ENCODE data around the gene MIF4GD. TPM values are rescaled to one million over a fixed set of nuclear protein-coding genes. Genes with fewer than 3 reads are reported as not detected.
"Not testable (repeated sequence)": the region's sequence is repeated elsewhere in the genome, so short reads cannot be mapped to it uniquely, and the experiment has no call there.

MIF4GD gene
- total RNA-seq, 2 experiments from 2014 or later, result 50.2 to 57.2 TPM

GRCh38 chr17:75288359-75288758 is 17.3 kb upstream of the MIF4GD start:
- Mint-ChIP-seq H3K9me3 (no peaks in the 10 kb centered on the region), H3K36me3 (peaks cover 28% of the 10 kb centered on the region), H3K4me1 (ENCODE audit: low read depth) (peaks cover 20% of the 10 kb centered on the region), H3K27ac (peak overlapping the region; percentile 100), H3K4me3 (peak overlapping the region; percentile 96), H3K27me3 (no peaks in the 10 kb centered on the region)
- intact Hi-C loops (cut with micrococcal nuclease), result loop anchor here (5.0 kb wide), 2 partner anchors 106 to 229 kb away; partner anchors contain the start of genes CASKIN2, SUMO2 and TSEN54
- DNase-seq, result no peak
- POLR2A ChIA-PET, result interaction anchor here (0.9 to 2.8 kb wide), 12 partner anchors 9 to 415 kb away, joined by 3 to 40 read pairs (median 4); partner anchors contain the start of genes FDXR, GGA3, GRB2 and MIF4GD
- CTCF ChIA-PET, result interaction anchor here (1.0 to 2.9 kb wide), 11 partner anchors 9 to 327 kb away, joined by 4 to 56 read pairs (median 7); partner anchors contain the start of genes GGA3, MIF4GD, MRPS7 and TSEN54

- H3K27ac Mint-ChIP-seq, result no peak overlapping the region
- CTCF ChIA-PET, result no interaction called here
- intact Hi-C loops (cut with micrococcal nuclease), result loop anchor here (5.0 kb wide), 2 partner anchors 105 to 230 kb away; partner anchors contain the start of genes CASKIN2, SUMO2 and TSEN54
Observed at GRCh38 chr17:75287221-75287620, 16.2 kb upstream of the MIF4GD start.

GRCh38 chr17:75285123-75285522 is 14.1 kb upstream of the MIF4GD start:
- H3K27ac Mint-ChIP-seq, result no peak overlapping the region

More at GRCh38 chr17:75287221-75287620, 16.2 kb upstream of the MIF4GD start:
- POLR2A ChIA-PET, result no interaction called here
- no peak for DNase-seq
- Mint-ChIP-seq H3K4me3 (peak overlapping the region; percentile 8), H3K27me3 (no peaks in the 10 kb centered on the region), H3K36me3 (peaks cover 30% of the 10 kb centered on the region), H3K9me3 (no peaks in the 10 kb centered on the region), H3K4me1 (ENCODE audit: low read depth) (peaks cover 20% of the 10 kb centered on the region)

GRCh38 chr17:75280189-75280588 is 9.2 kb upstream of the MIF4GD start:
- CTCF ChIA-PET; intact Hi-C loops (cut with micrococcal nuclease); H3K27me3 Mint-ChIP-seq; POLR2A ChIA-PET; DNase-seq; H3K9me3 Mint-ChIP-seq; H3K4me3 Mint-ChIP-seq; H3K27ac Mint-ChIP-seq; H3K4me1 Mint-ChIP-seq (ENCODE audit: low read depth): not testable (repeated sequence)
- peaks cover 25% of the 10 kb centered on the region for H3K36me3 Mint-ChIP-seq

More at GRCh38 chr17:75285123-75285522, 14.1 kb upstream of the MIF4GD start:
- no peak for DNase-seq
- Mint-ChIP-seq H3K9me3 (no peaks in the 10 kb centered on the region), H3K4me1 (ENCODE audit: low read depth) (peaks cover 17% of the 10 kb centered on the region), H3K27me3 (no peaks in the 10 kb centered on the region), H3K4me3 (no peak overlapping the region), H3K36me3 (peaks cover 36% of the 10 kb centered on the region)
- ChIA-PET CTCF (interaction anchor here (0.5 to 2.6 kb wide), 3 partner anchors 15 to 348 kb away, joined by 3 to 10 read pairs (median 4); partner anchors contain the start of gene MIF4GD), POLR2A (interaction anchor here (0.6 kb wide), 1 partner anchor 24 kb away, joined by 3 read pairs; the partner anchor contains the start of gene GGA3)
- intact Hi-C loops (cut with micrococcal nuclease), result loop anchor here (5.0 kb wide), 2 partner anchors 103 to 232 kb away; partner anchors contain the start of genes CASKIN2, SUMO2 and TSEN54

- intact Hi-C loops (cut with micrococcal nuclease), result no loop called here
- peaks cover 6% of the 10 kb centered on the region for H3K4me1 Mint-ChIP-seq (ENCODE audit: low read depth)
- CTCF ChIA-PET, result interaction anchor here (1.0 to 1.4 kb wide), 4 partner anchors 12 to 47 kb away, joined by 3 to 6 read pairs (median 4); partner anchors contain the start of genes GGA3, MRPS7 and SLC25A19
- DNase-seq, result no peak
- H3K36me3 Mint-ChIP-seq, result peaks cover 17% of the 10 kb centered on the region
- no peak overlapping the region for H3K4me3 Mint-ChIP-seq
- H3K27me3 Mint-ChIP-seq, result no peaks in the 10 kb centered on the region
- no peaks in the 10 kb centered on the region for H3K9me3 Mint-ChIP-seq
- H3K27ac Mint-ChIP-seq, result no peak overlapping the region
- POLR2A ChIA-PET, result interaction anchor here (1.0 to 1.1 kb wide), 2 partner anchors 11 to 12 kb away, joined by 3 to 4 read pairs; partner anchors contain the start of gene SLC25A19
Observed at GRCh38 chr17:75277664-75278071, 6.6 kb upstream of the MIF4GD start.

GRCh38 chr17:75273977-75274708 is 3.1 kb upstream of the MIF4GD start:
- H3K27ac Mint-ChIP-seq, result no peak overlapping the region
- POLR2A ChIA-PET, result interaction anchor here (0.8 to 1.5 kb wide), 4 partner anchors 12 to 23 kb away, joined by 3 to 7 read pairs (median 4); partner anchors contain the start of genes GGA3, MRPS7 and SLC25A19
- DNase-seq, result no peak
- H3K27me3 Mint-ChIP-seq, result no peaks in the 10 kb centered on the region
- intact Hi-C loops (cut with micrococcal nuclease), result loop anchor here (5.0 kb wide), 1 partner anchor 243 kb away; the partner anchor contains the start of genes CASKIN2 and TSEN54
- peaks cover 21% of the 10 kb centered on the region for H3K4me1 Mint-ChIP-seq (ENCODE audit: low read depth)
- CTCF ChIA-PET, result interaction anchor here (1.1 to 6.8 kb wide), 4 partner anchors 15 to 182 kb away, joined by 3 to 41 read pairs (median 6); partner anchors contain the start of gene SLC25A19
- peaks cover 17% of the 10 kb centered on the region for H3K36me3 Mint-ChIP-seq
- H3K9me3 Mint-ChIP-seq, result no peaks in the 10 kb centered on the region
- H3K4me3 Mint-ChIP-seq, result no peak overlapping the region

GRCh38 chr17:75272848-75273184 is 1.8 kb upstream of the MIF4GD start:
- H3K27ac Mint-ChIP-seq, result peak overlapping the region; percentile 63
- H3K9me3 Mint-ChIP-seq, result no peaks in the 10 kb centered on the region
- peak overlapping the region; percentile 75 for H3K4me3 Mint-ChIP-seq
- peaks cover 15% of the 10 kb centered on the region for H3K36me3 Mint-ChIP-seq
- intact Hi-C loops (cut with micrococcal nuclease), result loop anchor here (5.0 kb wide), 1 partner anchor 244 kb away; the partner anchor contains the start of genes CASKIN2 and TSEN54
- no peaks in the 10 kb centered on the region for H3K27me3 Mint-ChIP-seq
- POLR2A ChIA-PET, result interaction anchor here (1.4 to 1.5 kb wide), 2 partner anchors 11 to 16 kb away, joined by 5 to 7 read pairs; partner anchors contain the start of genes GGA3, MRPS7 and SLC25A19
- H3K4me1 Mint-ChIP-seq (ENCODE audit: low read depth), result peaks cover 29% of the 10 kb centered on the region
- no peak for DNase-seq
- CTCF ChIA-PET, result interaction anchor here (0.8 to 6.8 kb wide), 6 partner anchors 11 to 159 kb away, joined by 3 to 106 read pairs (median 38); partner anchors contain the start of genes GGA3 and MRPS7

GRCh38 chr17:75271955-75272847 is 1.2 kb upstream of the MIF4GD start:
- H3K4me3 Mint-ChIP-seq, result peak overlapping the region; percentile 75
- H3K4me1 Mint-ChIP-seq (ENCODE audit: low read depth), result peaks cover 29% of the 10 kb centered on the region
- ChIA-PET POLR2A (interaction anchor here (1.2 to 3.8 kb wide), 7 partner anchors 10 to 133 kb away, joined by 3 to 80 read pairs (median 8); partner anchors contain the start of genes GGA3, GRB2, MRPS7 and SLC25A19), CTCF (interaction anchor here (1.1 to 6.8 kb wide), 11 partner anchors 11 to 162 kb away, joined by 3 to 106 read pairs (median 24); partner anchors contain the start of genes ARMC7, GGA3, MRPS7 and SLC25A19)
- no peaks in the 10 kb centered on the region for H3K27me3 Mint-ChIP-seq
- no peaks in the 10 kb centered on the region for H3K9me3 Mint-ChIP-seq
- peaks cover 14% of the 10 kb centered on the region for H3K36me3 Mint-ChIP-seq
- peak; percentile 40 for DNase-seq
- peak overlapping the region; percentile 63 for H3K27ac Mint-ChIP-seq
- intact Hi-C loops (cut with micrococcal nuclease), result loop anchor here (1.0 to 5.0 kb wide), 3 partner anchors 17 to 245 kb away; partner anchors contain the start of genes CASKIN2, SLC25A19 and TSEN54

GRCh38 chr17:75271233-75271954 is 363 bp upstream of the MIF4GD start:
- Mint-ChIP-seq H3K27me3 (no peaks in the 10 kb centered on the region), H3K4me1 (ENCODE audit: low read depth) (peaks cover 31% of the 10 kb centered on the region), H3K27ac (peak overlapping the region; percentile 63), H3K9me3 (no peaks in the 10 kb centered on the region), H3K36me3 (peaks cover 20% of the 10 kb centered on the region), H3K4me3 (peak overlapping the region; percentile 75)
- peak; percentile 91 for DNase-seq
- intact Hi-C loops (cut with micrococcal nuclease), result loop anchor here (1.0 to 5.0 kb wide), 3 partner anchors 18 to 246 kb away; partner anchors contain the start of genes CASKIN2, SLC25A19 and TSEN54
- ChIA-PET POLR2A (interaction anchor here (0.7 to 3.8 kb wide), 14 partner anchors 10 to 185 kb away, joined by 3 to 80 read pairs (median 5); partner anchors contain the start of genes GGA3, GRB2, JPT1 and MRPS7), CTCF (interaction anchor here (0.6 to 6.8 kb wide), 42 partner anchors 10 to 482 kb away, joined by 3 to 106 read pairs (median 5); partner anchors contain the start of genes ARMC7, CDR2L, GGA3 and GRB2)

All from activated CD4-positive, alpha-beta memory T cell treated with anti-CD3 and anti-CD28 coated beads for 36 hours (primary cell).